NB4 (cell line): ENCODE data around the gene TRABD2B.

ENCODE experiments used
- DNase-seq: peaks from one replicate; pipeline ENCODE4 v3.0.0; 2010; ENCODE audit warnings: low read depth
- H3K4me3 ChIP-seq: one replicate; pipeline ENCODE4 v1.5.1; 2011; ENCODE audit warnings: mild to moderate bottlenecking, low read depth, low read length, moderate library complexity
- MYC ChIP-seq: IDR thresholded peaks from 2 replicates; pipeline ENCODE4 v1.6.1; 2011; ENCODE audit warnings: low read depth, low read length
- POLR2A ChIP-seq: IDR thresholded peaks from 2 replicates; pipeline ENCODE4 v1.6.1; 2011; ENCODE audit warnings: mild to moderate bottlenecking; ENCODE audit not compliant: insufficient read length; ENCODE audit errors: extremely low read depth
- TF ChIP-seq, protein P1 (sequence below): IDR thresholded peaks from 2 replicates; pipeline ENCODE4 v1.6.1; 2011; ENCODE audit warnings: low read depth, low read length
- TF ChIP-seq, protein P2 (sequence below): IDR thresholded peaks from one replicate; pipeline ENCODE4 v1.5.1; 2012; ENCODE audit warnings: low read depth, low read length

The TRABD2B gene

DNA sequence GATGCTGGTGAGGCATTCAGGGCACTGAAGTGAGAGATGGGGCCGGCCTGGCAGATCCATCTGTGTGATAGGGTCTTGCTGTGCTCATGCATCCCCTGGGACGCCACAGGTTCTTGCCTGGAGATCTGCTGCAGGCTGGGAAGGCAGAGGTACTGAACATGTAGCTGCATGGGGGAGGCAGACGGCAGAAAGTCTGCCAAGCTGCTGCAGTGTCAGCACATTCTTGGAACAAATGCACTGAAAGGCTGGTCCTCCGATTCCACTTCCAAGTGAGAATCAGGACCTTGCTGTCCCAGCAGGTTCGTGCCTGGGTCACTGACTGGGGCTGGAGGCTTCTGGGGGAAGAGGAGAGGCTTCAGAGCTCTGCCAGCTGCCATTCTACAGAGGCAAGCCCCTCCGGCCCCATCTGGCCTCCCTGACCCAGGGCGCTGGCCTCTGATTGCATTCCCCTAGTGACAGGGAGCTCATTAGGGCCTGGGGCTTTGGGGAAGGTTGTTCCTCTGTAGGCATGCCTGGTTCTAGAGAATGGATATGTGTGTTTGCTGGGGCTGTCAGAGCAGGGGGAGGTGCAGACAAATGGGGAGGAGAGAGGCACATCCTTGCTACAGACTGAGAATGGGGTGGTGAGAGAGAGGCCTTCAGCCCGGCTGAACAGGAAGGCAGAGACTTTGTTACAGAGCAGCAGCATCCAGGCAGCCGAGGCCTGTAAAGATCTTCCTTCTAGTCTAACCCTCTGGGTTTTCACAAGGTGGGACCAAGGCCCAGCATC, 174.0 kb downstream of the TRABD2B start:
- TF ChIP-seq POLR2A = no peak
- TF ChIP-seq MYC = no peak
- TF ChIP-seq, protein P1, sequence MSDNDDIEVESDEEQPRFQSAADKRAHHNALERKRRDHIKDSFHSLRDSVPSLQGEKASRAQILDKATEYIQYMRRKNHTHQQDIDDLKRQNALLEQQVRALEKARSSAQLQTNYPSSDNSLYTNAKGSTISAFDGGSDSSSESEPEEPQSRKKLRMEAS = no peak
- TF ChIP-seq, protein P2, sequence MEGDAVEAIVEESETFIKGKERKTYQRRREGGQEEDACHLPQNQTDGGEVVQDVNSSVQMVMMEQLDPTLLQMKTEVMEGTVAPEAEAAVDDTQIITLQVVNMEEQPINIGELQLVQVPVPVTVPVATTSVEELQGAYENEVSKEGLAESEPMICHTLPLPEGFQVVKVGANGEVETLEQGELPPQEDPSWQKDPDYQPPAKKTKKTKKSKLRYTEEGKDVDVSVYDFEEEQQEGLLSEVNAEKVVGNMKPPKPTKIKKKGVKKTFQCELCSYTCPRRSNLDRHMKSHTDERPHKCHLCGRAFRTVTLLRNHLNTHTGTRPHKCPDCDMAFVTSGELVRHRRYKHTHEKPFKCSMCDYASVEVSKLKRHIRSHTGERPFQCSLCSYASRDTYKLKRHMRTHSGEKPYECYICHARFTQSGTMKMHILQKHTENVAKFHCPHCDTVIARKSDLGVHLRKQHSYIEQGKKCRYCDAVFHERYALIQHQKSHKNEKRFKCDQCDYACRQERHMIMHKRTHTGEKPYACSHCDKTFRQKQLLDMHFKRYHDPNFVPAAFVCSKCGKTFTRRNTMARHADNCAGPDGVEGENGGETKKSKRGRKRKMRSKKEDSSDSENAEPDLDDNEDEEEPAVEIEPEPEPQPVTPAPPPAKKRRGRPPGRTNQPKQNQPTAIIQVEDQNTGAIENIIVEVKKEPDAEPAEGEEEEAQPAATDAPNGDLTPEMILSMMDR = no peak
- H3K4me3 ChIP-seq = no peak overlapping the region
- no peak for DNase-seq

DNA sequence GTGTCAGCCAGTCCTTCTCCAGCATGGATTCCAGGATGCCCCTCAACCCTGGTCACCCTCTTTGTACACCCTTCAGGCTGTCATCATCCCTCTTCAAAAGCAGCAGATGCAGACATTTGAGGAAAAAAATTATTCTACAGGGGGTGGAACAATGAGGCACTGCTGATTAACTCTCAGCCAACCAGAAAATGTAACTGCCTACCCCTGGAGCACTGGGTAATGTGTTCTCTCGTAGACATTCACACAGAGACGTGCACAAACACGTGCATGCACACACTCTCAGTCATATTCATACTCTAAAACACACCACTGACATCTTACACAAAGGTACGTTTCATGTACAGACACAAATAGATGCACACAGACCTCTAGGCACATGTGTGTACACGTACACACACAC, 175.4 kb downstream of the TRABD2B start:
- TF ChIP-seq POLR2A (no peak), MYC (no peak)
- TF ChIP-seq, protein P2 = no peak
- TF ChIP-seq, protein P1 = no peak
- DNase-seq = no peak
- H3K4me3 ChIP-seq = no peak overlapping the region

DNA sequence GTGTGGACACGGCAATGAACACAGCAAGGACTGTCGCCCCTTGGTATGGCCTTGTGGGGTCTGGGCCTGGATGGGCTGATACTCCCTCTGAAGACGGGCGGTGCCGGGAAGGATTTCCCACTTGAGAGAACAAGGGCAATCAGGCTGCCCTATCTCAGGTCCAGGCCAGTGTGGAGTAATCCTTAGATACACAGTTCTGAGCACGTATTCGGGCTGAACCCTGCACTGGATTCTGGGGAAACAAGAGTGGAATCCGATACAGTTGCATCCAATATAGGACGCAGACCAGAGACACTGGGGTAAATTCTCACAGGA, 177.7 kb downstream of the TRABD2B start:
- TF ChIP-seq, protein P1 = no peak
- TF ChIP-seq POLR2A (no peak), MYC (no peak)
- TF ChIP-seq, protein P2 = no peak
- H3K4me3 ChIP-seq = no peak overlapping the region
- no peak for DNase-seq

DNA sequence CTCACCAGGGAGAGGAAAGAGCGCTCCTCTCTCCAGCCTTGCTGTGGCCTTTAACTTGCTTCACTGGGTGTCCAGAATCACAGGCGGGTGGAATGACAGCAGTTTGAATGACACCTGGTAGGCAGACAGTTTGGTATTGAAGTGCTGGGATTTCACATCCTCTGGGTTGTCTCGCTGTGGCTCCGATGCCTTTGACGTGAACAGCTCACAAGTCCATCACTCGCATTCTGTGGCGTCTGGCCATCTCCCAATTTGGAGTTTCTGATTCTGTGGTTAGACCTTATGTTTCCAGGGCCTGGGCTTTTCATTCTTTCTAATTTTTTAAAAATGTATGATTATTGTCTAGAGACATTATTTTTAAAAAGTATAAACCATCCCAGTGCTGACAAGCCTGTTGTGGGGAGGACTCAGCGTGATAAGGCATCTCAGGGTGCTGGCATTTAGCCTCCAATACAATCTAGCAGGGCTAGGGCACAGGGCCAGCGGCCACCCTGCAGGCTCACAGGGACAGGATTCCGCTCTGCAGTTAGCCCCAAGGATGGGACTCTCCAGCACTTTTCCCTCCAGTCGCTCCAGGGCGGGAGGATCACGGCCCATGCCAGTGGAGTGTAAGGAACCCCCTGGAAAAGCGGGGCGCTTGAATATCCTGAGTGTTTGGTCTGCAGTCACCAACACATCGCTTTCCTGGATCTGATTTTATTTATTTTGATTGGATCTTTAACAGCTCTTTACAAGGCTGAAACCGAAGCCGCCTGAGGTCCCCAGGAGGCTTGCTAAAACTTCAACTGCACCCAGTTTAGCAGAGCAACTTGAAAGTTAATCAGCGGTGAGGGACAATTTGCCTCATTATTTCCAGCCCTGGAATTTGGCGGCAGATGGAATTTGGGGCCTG, 178.3 kb downstream of the TRABD2B start:
- no peak overlapping the region for H3K4me3 ChIP-seq
- no peak for DNase-seq
- TF ChIP-seq, protein P2 = no peak
- TF ChIP-seq POLR2A (no peak), MYC (no peak)
- TF ChIP-seq, protein P1 = no peak

DNA sequence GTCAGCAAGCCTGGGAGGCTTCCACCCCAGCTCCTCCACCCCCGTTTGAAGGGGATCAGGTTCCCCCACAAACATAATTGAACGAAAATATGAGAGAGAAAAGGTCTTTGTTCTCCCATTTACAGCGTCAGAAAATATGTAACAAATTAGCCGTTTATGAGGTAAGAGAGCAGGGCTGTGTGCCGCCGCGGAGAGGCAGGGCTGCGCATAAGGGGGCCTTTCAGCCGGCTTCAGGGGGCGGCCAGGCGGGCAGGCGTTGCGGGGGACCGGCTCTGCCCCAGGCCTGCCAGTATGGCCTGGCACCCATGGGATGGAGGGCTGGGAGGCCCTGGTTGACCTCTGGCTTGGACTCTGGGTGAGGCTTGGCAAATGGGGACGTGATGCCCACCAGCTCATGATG, 179.3 kb downstream of the TRABD2B start:
- TF ChIP-seq MYC (no peak), POLR2A (no peak)
- TF ChIP-seq, protein P2 = no peak
- TF ChIP-seq, protein P1 = no peak
- H3K4me3 ChIP-seq = no peak overlapping the region
- no peak for DNase-seq
